ENCODE data around the gene IGSF8. TPM values are rescaled to one million over a fixed set of nuclear protein-coding genes. Genes with fewer than 3 reads are reported as not detected.

Gene IGSF8
- total RNA-seq, 1 experiment from 2014 or later = 101 TPM

DNA sequence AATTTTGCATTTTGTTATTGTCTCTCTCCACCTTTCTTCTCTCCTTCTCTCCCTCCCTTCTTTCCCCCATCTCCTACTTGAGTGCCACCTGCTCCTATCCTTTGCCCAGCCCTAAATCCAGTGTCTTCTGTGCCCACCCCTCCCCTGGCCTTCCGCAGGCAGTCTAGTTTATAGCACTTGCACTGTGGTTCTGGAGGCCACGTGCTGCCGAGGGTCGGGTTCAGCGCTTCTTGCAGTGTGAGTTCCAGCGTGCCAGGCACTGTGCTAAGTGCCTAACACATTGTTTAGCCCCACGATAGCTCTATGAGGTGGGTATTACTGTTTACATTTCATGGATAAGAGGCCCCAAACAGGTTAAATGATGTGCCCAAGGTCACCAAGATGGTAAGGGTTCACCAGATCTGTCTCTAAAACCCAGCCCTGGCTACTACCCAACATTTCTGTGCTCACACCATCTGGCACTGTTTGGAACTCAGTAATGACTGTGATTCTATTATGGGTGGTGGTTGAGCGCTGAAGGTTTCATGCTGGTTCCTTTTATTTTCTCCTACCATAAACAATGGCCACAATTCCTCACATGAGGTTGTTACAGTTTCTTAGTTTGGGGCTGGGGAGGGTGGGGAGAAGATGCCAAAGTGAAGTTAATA, 38.9 kb upstream of the IGSF8 start:
- H3K4me3 Mint-ChIP-seq = no peak overlapping the region
- H3K36me3 Mint-ChIP-seq = peaks cover 16% of the 10 kb centered on the region
- H3K9me3 Mint-ChIP-seq = no peaks in the 10 kb centered on the region
- ATAC-seq (no peak), DNase-seq (ENCODE audit: low spot score) (no peak)
- no peaks in the 10 kb centered on the region for H3K27me3 Mint-ChIP-seq (ENCODE audit: low read depth)
- peaks cover 5% of the 10 kb centered on the region; the same call in 1 of the 2 replicates for H3K4me1 Mint-ChIP-seq
- no peak overlapping the region for H3K27ac Mint-ChIP-seq
- CTCF ChIA-PET = no interaction called here
- POLR2A ChIA-PET = no interaction called here
- TF ChIP-seq, protein P1, sequence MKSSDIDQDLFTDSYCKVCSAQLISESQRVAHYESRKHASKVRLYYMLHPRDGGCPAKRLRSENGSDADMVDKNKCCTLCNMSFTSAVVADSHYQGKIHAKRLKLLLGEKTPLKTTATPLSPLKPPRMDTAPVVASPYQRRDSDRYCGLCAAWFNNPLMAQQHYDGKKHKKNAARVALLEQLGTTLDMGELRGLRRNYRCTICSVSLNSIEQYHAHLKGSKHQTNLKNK (CRISPR knock-in tag; IDR thresholded peaks at IDR 0.05) = no peak
- TF ChIP-seq ZBTB21 (CRISPR knock-in tag; IDR thresholded peaks at IDR 0.05; ENCODE audit: borderline replicate concordance) (no peak), ZNF416 (CRISPR knock-in tag; IDR thresholded peaks at IDR 0.05) (no peak), ZNF317 (CRISPR knock-in tag; IDR thresholded peaks at IDR 0.05; ENCODE audit: borderline replicate concordance, low read depth) (no peak), ZNF219 (CRISPR knock-in tag; IDR thresholded peaks at IDR 0.05; ENCODE audit: borderline replicate concordance) (no peak), PRRX2 (CRISPR knock-in tag; IDR thresholded peaks at IDR 0.05) (no peak), ZNF232 (CRISPR knock-in tag; IDR thresholded peaks at IDR 0.05) (no peak), OVOL2 (CRISPR knock-in tag; IDR thresholded peaks at IDR 0.05; ENCODE audit: borderline replicate concordance) (no peak)
- TF ChIP-seq, protein P2, sequence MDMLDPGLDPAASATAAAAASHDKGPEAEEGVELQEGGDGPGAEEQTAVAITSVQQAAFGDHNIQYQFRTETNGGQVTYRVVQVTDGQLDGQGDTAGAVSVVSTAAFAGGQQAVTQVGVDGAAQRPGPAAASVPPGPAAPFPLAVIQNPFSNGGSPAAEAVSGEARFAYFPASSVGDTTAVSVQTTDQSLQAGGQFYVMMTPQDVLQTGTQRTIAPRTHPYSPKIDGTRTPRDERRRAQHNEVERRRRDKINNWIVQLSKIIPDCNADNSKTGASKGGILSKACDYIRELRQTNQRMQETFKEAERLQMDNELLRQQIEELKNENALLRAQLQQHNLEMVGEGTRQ (CRISPR knock-in tag; IDR thresholded peaks at IDR 0.05) = no peak

DNA sequence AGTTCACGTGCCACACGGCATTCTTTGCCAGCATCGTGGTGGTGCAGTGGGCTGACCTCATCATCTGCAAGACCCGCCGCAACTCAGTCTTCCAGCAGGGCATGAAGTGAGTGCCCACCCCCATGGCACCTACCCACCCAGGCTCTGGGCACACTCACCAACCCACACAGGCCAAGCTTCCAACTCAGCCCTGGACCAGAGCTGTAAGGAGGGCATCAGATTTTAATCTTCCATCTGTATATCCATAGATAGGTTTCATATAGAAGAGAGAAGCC, 38.4 kb upstream of the IGSF8 start:
- ATAC-seq (no peak), DNase-seq (ENCODE audit: low spot score) (no peak)
- Mint-ChIP-seq H3K4me3 (no peak overlapping the region), H3K27me3 (ENCODE audit: low read depth) (no peaks in the 10 kb centered on the region), H3K4me1 (peaks cover 5% of the 10 kb centered on the region; the same call in 1 of the 2 replicates), H3K9me3 (no peaks in the 10 kb centered on the region), H3K27ac (no peak overlapping the region), H3K36me3 (peaks cover 16% of the 10 kb centered on the region)
- no peak for TF ChIP-seq SMAD3 (CRISPR knock-in tag; IDR thresholded peaks at IDR 0.05; ENCODE audit: borderline replicate concordance)
- no peak for TF ChIP-seq ZBTB43 (CRISPR knock-in tag; IDR thresholded peaks at IDR 0.05)
- no peak for TF ChIP-seq AFF4 (CRISPR knock-in tag; IDR thresholded peaks at IDR 0.05; ENCODE audit: borderline replicate concordance)
- TF ChIP-seq CREB1 (CRISPR knock-in tag; IDR thresholded peaks at IDR 0.05) = no peak
- TF ChIP-seq ZNF671 (CRISPR knock-in tag; IDR thresholded peaks at IDR 0.05) = no peak
- no peak for TF ChIP-seq NR2C2 (CRISPR knock-in tag; IDR thresholded peaks at IDR 0.05)
- no peak for TF ChIP-seq ATF3 (CRISPR knock-in tag; conservative IDR thresholded peaks at IDR 0.05)
- no peak for TF ChIP-seq ZNF138 (CRISPR knock-in tag; conservative IDR thresholded peaks at IDR 0.05)
- TF ChIP-seq, protein P3, sequence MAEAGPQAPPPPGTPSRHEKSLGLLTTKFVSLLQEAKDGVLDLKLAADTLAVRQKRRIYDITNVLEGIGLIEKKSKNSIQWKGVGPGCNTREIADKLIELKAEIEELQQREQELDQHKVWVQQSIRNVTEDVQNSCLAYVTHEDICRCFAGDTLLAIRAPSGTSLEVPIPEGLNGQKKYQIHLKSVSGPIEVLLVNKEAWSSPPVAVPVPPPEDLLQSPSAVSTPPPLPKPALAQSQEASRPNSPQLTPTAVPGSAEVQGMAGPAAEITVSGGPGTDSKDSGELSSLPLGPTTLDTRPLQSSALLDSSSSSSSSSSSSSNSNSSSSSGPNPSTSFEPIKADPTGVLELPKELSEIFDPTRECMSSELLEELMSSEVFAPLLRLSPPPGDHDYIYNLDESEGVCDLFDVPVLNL (CRISPR knock-in tag; IDR thresholded peaks at IDR 0.05; ENCODE audit: borderline replicate concordance, low read depth) = no peak
- no peak for TF ChIP-seq IRF2 (CRISPR knock-in tag; IDR thresholded peaks at IDR 0.05; ENCODE audit: borderline replicate concordance, low read depth)
- TF ChIP-seq MLX (CRISPR knock-in tag; IDR thresholded peaks at IDR 0.05) = no peak
- no peak for TF ChIP-seq ERG (CRISPR knock-in tag; IDR thresholded peaks at IDR 0.05)
- POLR2A ChIA-PET = no interaction called here
- CTCF ChIA-PET = no interaction called here

Measured in WTC11 (cell line).